RWPE1 (cell line): ENCODE results near the gene ESR1.

Experiments used
- CTCF ChIA-PET: fragments of 350-600 bp; sonication (Branson Sonifier 250); formaldehyde crosslinking; extraction: SDS; loops from one replicate; lab custom pipeline; 2021; lab: Yijun Ruan, JAX
- POLR2A ChIA-PET: fragments of 400-600 bp; formaldehyde crosslinking; extraction: SDS; loops from one replicate; lab custom pipeline; 2020; ENCODE audit warnings: antibody characterized with exemption; ENCODE audit not compliant: low non-redundant PET; lab: Yijun Ruan, JAX
- DNase-seq: peaks from one replicate; pipeline ENCODE4 v3.0.0; 2012; ENCODE audit warnings: low spot score
- H3K27ac ChIP-seq: fragments of 450-650 bp; 2 replicates; pipeline ENCODE4 v1.5.1; 2017
- CTCF ChIP-seq: fragments of 450-650 bp; conservative IDR thresholded peaks from 2 replicates; pipeline ENCODE4 v1.5.1; 2017; ENCODE audit warnings: low read depth, mild to moderate bottlenecking

Gene ESR1

GRCh38 chr6:151832710-151833109 lies 25.2 kb downstream of the ESR1 start:
- POLR2A ChIA-PET, result no interaction called here
- no peak for TF ChIP-seq CTCF
- no peak for DNase-seq
- CTCF ChIA-PET, result interaction anchor here (0.7 kb wide), 1 partner anchor 12 kb away, joined by 4 read pairs; no protein-coding TSS in a partner anchor
- H3K27ac ChIP-seq, result no peak overlapping the region

GRCh38 chr6:151835396-151835795 lies 27.9 kb downstream of the ESR1 start:
- TF ChIP-seq CTCF, result no peak
- no peak overlapping the region for H3K27ac ChIP-seq
- ChIA-PET POLR2A (no interaction called here), CTCF (no interaction called here)
- DNase-seq, result no peak

- ChIA-PET CTCF (interaction anchor here (0.5 kb wide), 1 partner anchor 8 kb away, joined by 4 read pairs; no protein-coding TSS in a partner anchor), POLR2A (no interaction called here)
- no peak for TF ChIP-seq CTCF
- DNase-seq, result no peak
- H3K27ac ChIP-seq, result no peak overlapping the region
Measured at GRCh38 chr6:151837223-151837622, 29.7 kb downstream of the ESR1 start.

GRCh38 chr6:151842816-151843215 lies 35.3 kb downstream of the ESR1 start:
- no peak for DNase-seq
- TF ChIP-seq CTCF, result no peak
- POLR2A ChIA-PET, result no interaction called here
- CTCF ChIA-PET, result no interaction called here
- H3K27ac ChIP-seq, result no peak overlapping the region

- H3K27ac ChIP-seq, result no peak overlapping the region
- POLR2A ChIA-PET, result interaction anchor here (0.6 kb wide), 1 partner anchor 278 kb away, joined by 3 read pairs; no protein-coding TSS in a partner anchor
- peak; percentile 28 for DNase-seq
- TF ChIP-seq CTCF, result no peak
- CTCF ChIA-PET, result no interaction called here
Measured at GRCh38 chr6:151847064-151847463, 39.6 kb downstream of the ESR1 start.

GRCh38 chr6:151850479-151851003 lies 43.1 kb downstream of the ESR1 start:
- DNase-seq, result no peak
- H3K27ac ChIP-seq, result no peak overlapping the region
- TF ChIP-seq CTCF, result no peak
- ChIA-PET CTCF (no interaction called here), POLR2A (no interaction called here)

GRCh38 chr6:151858294-151858693 lies 50.8 kb downstream of the ESR1 start:
- H3K27ac ChIP-seq, result no peak overlapping the region
- TF ChIP-seq CTCF, result no peak
- CTCF ChIA-PET, result no interaction called here
- no peak for DNase-seq
- POLR2A ChIA-PET, result no interaction called here
